HG03103 (cell line): Measurements from ENCODE around the gene CLTCL1.
A peak's percentile ranks its signal among the peaks of the same experiment; 100 is the strongest.

Source experiments
- ATAC-seq: cut with Tn5 transposase; IDR thresholded peaks from one replicate; pipeline ENCODE4 v1.9.1; 2021; ENCODE audit warnings: low read depth; ENCODE audit not compliant: unreplicated experiment

CLTCL1 gene

GRCh38 chr22:19178065-19178656 is 113.4 kb downstream of the CLTCL1 start:
- ATAC-seq = peak; percentile 24

GRCh38 chr22:19177164-19178064 is 114.1 kb downstream of the CLTCL1 start:
- ATAC-seq = no peak

GRCh38 chr22:19176732-19177131 is 114.8 kb downstream of the CLTCL1 start:
- ATAC-seq = no peak

GRCh38 chr22:19176175-19176643 is 115.3 kb downstream of the CLTCL1 start:
- ATAC-seq = no peak

- ATAC-seq = no peak
Observed at GRCh38 chr22:19175602-19176174, 115.8 kb downstream of the CLTCL1 start.

- no peak for ATAC-seq
Observed at GRCh38 chr22:19175026-19175601, 116.4 kb downstream of the CLTCL1 start.

- no peak for ATAC-seq
Observed at GRCh38 chr22:19174106-19175025, 117.2 kb downstream of the CLTCL1 start.

- no peak for ATAC-seq
Observed at GRCh38 chr22:19173047-19174035, 118.2 kb downstream of the CLTCL1 start.

GRCh38 chr22:19172213-19173046 is 119.1 kb downstream of the CLTCL1 start:
- ATAC-seq = no peak

- ATAC-seq = no peak
Observed at GRCh38 chr22:19169947-19170318, 121.6 kb downstream of the CLTCL1 start.

GRCh38 chr22:19169002-19169946 is 122.2 kb downstream of the CLTCL1 start:
- ATAC-seq = no peak

GRCh38 chr22:19168088-19168890 is 123.2 kb downstream of the CLTCL1 start:
- ATAC-seq = no peak

- ATAC-seq = no peak
Observed at GRCh38 chr22:19167106-19167869, 124.2 kb downstream of the CLTCL1 start.

- ATAC-seq = no peak
Observed at GRCh38 chr22:19166421-19166820, 125.1 kb downstream of the CLTCL1 start.

- ATAC-seq = no peak
Observed at GRCh38 chr22:19164425-19164824, 127.1 kb downstream of the CLTCL1 start.
